ENCODE measurements around the gene SOX4.

- TF ChIP-seq EP300 (IDR thresholded peaks at IDR 0.05) (no peak), CTCF (IDR thresholded peaks at IDR 0.05) (no peak), POLR2AphosphoS5 (IDR thresholded peaks at IDR 0.05) (no peak)
Measured at GRCh38 chr6:21556511-21556910, 37.0 kb upstream of the SOX4 start.
